Stimulated activated CD4-positive, alpha-beta T cell treated with anti-CD3 and anti-CD28 coated beads, TNF-alpha, amount 100 ng/mL, for 4 hours (primary cell): ENCODE data around the gene DCXR.

Experiments used
- DNase-seq, 3 experiments: peaks; one replicate each; pipeline ENCODE4 v3.0.0-alpha.2; 2020; ENCODE audit warnings: low read depth in 3 of 3

DCXR gene

GRCh38 chr17:82055023-82055964, 17.8 kb upstream of the DCXR start:
- no peak for DNase-seq

- no peak for DNase-seq
Measured at GRCh38 chr17:82054351-82055022, 17.0 kb upstream of the DCXR start.

GRCh38 chr17:82053556-82054263, 16.2 kb upstream of the DCXR start:
- DNase-seq: no peak

GRCh38 chr17:82053130-82053529, 15.6 kb upstream of the DCXR start:
- no peak for DNase-seq

- DNase-seq: no peak
Measured at GRCh38 chr17:82052638-82053059, 15.2 kb upstream of the DCXR start.

GRCh38 chr17:82051776-82052637, 14.5 kb upstream of the DCXR start, which contains the start of the genes GPS1 and RFNG:
Gene GPS1, plus strand, starts transcription at chr17:82051898. Its CDS starts 34 bp downstream, at chr17:82051932.
Gene RFNG, minus strand, starts transcription at chr17:82051811. Its CDS starts 45 bp downstream, at chr17:82051766.
- peak; percentile 66 to 77 (median 73) for DNase-seq

GRCh38 chr17:82050761-82051641, 13.5 kb upstream of the DCXR start:
- no peak for DNase-seq

GRCh38 chr17:82050152-82050760, 12.8 kb upstream of the DCXR start:
- no peak for DNase-seq

- DNase-seq: no peak
Measured at GRCh38 chr17:82049521-82049971, 12.0 kb upstream of the DCXR start.

GRCh38 chr17:82049106-82049505, 11.6 kb upstream of the DCXR start:
- no peak for DNase-seq

- DNase-seq: no peak
Measured at GRCh38 chr17:82048571-82048971, 11.1 kb upstream of the DCXR start.

- no peak for DNase-seq
Measured at GRCh38 chr17:82047914-82048570, 10.5 kb upstream of the DCXR start.

GRCh38 chr17:82047379-82047778, 9.9 kb upstream of the DCXR start:
- no peak for DNase-seq

- no peak for DNase-seq
Measured at GRCh38 chr17:82046903-82047302, 9.4 kb upstream of the DCXR start.

- DNase-seq: no peak
Measured at GRCh38 chr17:82045936-82046484, 8.5 kb upstream of the DCXR start.

- DNase-seq: no peak
Measured at GRCh38 chr17:82043507-82043906, 6.0 kb upstream of the DCXR start.

GRCh38 chr17:82042649-82043048, 5.2 kb upstream of the DCXR start:
- no peak for DNase-seq

- DNase-seq: no peak
Measured at GRCh38 chr17:82041144-82041814, 3.8 kb upstream of the DCXR start.
